K562 (cell line): ENCODE results near the gene TAF1D.

Experiments
- CBX1 ChIP-seq: sonication (generic); IDR thresholded peaks from 2 replicates; pipeline ENCODE4 v1.6.1; 2016; ENCODE audit warnings: antibody characterized with exemption, low read depth, mild to moderate bottlenecking
- CTCF ChIP-seq, 3 experiments: IDR thresholded peaks in 2 of 3; conservative IDR thresholded peaks in 1 of 3; 2 replicates each; pipeline ENCODE4 v1.5.1; 2011 to 2012; ENCODE audit warnings: low read length in 3 of 3, mild to moderate bottlenecking in 3 of 3, control low read depth in 2 of 3, improper control_type of control experiment in 1 of 3, inconsistent platforms in 1 of 3, low read depth in 1 of 3, mixed read lengths in 1 of 3, moderate library complexity in 1 of 3; ENCODE audit not compliant: insufficient read depth in 2 of 3
- ESRRA ChIP-seq: fragments of 450-650 bp; IDR thresholded peaks from 2 replicates; pipeline ENCODE4 v1.6.1; 2014; ENCODE audit warnings: low read depth, mild to moderate bottlenecking, moderate library complexity, borderline replicate concordance
- PCBP2 ChIP-seq: fragments of 200-400 bp; formaldehyde crosslinking; IDR thresholded peaks from 2 replicates; pipeline ENCODE4 v1.6.1; 2018; ENCODE audit warnings: low read length, low read depth, mild to moderate bottlenecking, moderate library complexity; ENCODE audit not compliant: poor library complexity, severe bottlenecking
- PHF8 ChIP-seq: fragments of 200-600 bp; sonication (generic); IDR thresholded peaks from 2 replicates; pipeline ENCODE4 v1.6.1; 2012; ENCODE audit warnings: mixed run types, mild to moderate bottlenecking, inconsistent platforms, low read length, moderate library complexity, borderline replicate concordance
- PTRF ChIP-seq: fragments of 450-650 bp; IDR thresholded peaks from 2 replicates; pipeline ENCODE4 v1.6.1; 2016; ENCODE audit warnings: mild to moderate bottlenecking, missing genetic modification characterization, missing compliant biosample characterization
- RHOXF2B ChIP-seq: fragments of 250-450 bp; sonication (Bioruptor Pico); conservative IDR thresholded peaks from 2 replicates; pipeline ENCODE4 v1.5.1; 2021
- SP1 ChIP-seq: sonication (generic); formaldehyde crosslinking; IDR thresholded peaks from 2 replicates; pipeline ENCODE4 v1.8.1; 2022; ENCODE audit warnings: mild to moderate bottlenecking, missing genetic modification reagents
- TEAD1 ChIP-seq, 2 experiments: fragments of 450-650 bp in 1 of 2; sonication (generic) in 1 of 2; formaldehyde crosslinking; IDR thresholded peaks; 2 replicates each; pipeline versions ENCODE4 v1.4.0 to v1.8.0; 2020 to 2022; ENCODE audit warnings: mild to moderate bottlenecking in 2 of 2, missing genetic modification reagents in 1 of 2
- ZBTB5 ChIP-seq: fragments of 450-650 bp; IDR thresholded peaks from 2 replicates; pipeline ENCODE4 v1.6.1; 2017; ENCODE audit warnings: antibody characterized with exemption
- TF ChIP-seq, protein P1 (sequence below): sonication (generic); formaldehyde crosslinking; IDR thresholded peaks from 2 replicates; pipeline ENCODE4 v1.4.0; 2020; ENCODE audit warnings: mild to moderate bottlenecking, missing genetic modification reagents
- TF ChIP-seq, protein P2 (sequence below): fragments of 250-450 bp; sonication (Bioruptor Pico); IDR thresholded peaks from 2 replicates; pipeline ENCODE4 v1.8.0; 2022; ENCODE audit warnings: moderate library complexity, mild to moderate bottlenecking, inconsistent platforms

DNA sequence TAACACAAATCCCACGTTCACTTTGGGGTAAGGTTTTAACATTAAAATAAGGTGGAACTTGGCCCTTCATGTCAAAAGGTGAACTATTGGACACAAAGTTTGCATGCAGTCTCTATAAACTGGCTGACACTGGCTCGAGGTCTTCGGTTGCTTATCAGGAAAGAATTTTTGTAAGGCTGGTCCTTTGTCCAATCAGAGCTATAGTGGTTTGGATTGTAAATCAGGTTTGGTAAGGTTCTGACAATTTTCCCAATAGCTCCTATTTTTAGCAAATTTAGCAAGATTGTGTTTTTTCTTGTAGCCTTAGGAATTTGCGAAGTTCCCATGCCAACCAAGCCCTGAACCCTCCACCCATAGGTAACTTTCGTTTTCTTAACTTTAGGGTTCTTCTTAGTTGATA lies 25.2 kb upstream of the TAF1D start:
- TF ChIP-seq PCBP2: no peak
- TF ChIP-seq, protein P1, sequence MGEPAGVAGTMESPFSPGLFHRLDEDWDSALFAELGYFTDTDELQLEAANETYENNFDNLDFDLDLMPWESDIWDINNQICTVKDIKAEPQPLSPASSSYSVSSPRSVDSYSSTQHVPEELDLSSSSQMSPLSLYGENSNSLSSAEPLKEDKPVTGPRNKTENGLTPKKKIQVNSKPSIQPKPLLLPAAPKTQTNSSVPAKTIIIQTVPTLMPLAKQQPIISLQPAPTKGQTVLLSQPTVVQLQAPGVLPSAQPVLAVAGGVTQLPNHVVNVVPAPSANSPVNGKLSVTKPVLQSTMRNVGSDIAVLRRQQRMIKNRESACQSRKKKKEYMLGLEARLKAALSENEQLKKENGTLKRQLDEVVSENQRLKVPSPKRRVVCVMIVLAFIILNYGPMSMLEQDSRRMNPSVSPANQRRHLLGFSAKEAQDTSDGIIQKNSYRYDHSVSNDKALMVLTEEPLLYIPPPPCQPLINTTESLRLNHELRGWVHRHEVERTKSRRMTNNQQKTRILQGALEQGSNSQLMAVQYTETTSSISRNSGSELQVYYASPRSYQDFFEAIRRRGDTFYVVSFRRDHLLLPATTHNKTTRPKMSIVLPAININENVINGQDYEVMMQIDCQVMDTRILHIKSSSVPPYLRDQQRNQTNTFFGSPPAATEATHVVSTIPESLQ: no peak
- no peak for TF ChIP-seq RHOXF2B
- no peak for TF ChIP-seq CTCF (IDR thresholded peaks at IDR 0.05 in 2 of 3, conservative IDR thresholded peaks at IDR 0.05 in 1 of 3; ENCODE audit: insufficient read depth in 2 of 3, low read depth in 1 of 3, low read length in 3 of 3)
- TF ChIP-seq PHF8: no peak
- TF ChIP-seq TEAD1 (CRISPR knock-in tag; IDR thresholded peaks at IDR 0.05): no peak
- no peak for TF ChIP-seq CBX1
- TF ChIP-seq PTRF (tag): no peak
- TF ChIP-seq ESRRA: no peak
- TF ChIP-seq, protein P2, sequence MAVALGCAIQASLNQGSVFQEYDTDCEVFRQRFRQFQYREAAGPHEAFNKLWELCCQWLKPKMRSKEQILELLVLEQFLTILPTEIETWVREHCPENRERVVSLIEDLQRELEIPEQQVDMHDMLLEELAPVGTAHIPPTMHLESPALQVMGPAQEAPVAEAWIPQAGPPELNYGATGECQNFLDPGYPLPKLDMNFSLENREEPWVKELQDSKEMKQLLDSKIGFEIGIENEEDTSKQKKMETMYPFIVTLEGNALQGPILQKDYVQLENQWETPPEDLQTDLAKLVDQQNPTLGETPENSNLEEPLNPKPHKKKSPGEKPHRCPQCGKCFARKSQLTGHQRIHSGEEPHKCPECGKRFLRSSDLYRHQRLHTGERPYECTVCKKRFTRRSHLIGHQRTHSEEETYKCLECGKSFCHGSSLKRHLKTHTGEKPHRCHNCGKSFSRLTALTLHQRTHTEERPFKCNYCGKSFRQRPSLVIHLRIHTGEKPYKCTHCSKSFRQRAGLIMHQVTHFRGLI (CRISPR knock-in tag): no peak
- no peak for TF ChIP-seq ZBTB5
- TF ChIP-seq SP1: no peak
